B cell (primary cell): ENCODE data around the gene ADAM12.

Experiments
- EZH2 ChIP-seq: IDR thresholded peaks from 2 replicates; pipeline ENCODE4 v1.6.1; 2012; ENCODE audit warnings: borderline replicate concordance, low read depth, mild to moderate bottlenecking, moderate library complexity, low read length; ENCODE audit not compliant: insufficient read depth, poor library complexity, severe bottlenecking
- TF ChIP-seq, protein P1 (sequence below): fragments of 200-600 bp; IDR thresholded peaks from one replicate; pipeline ENCODE4 v1.8.0; 2022; ENCODE audit warnings: antibody characterized with exemption, mild to moderate bottlenecking

GRCh38 chr10:125999694-126000093 is 388.6 kb downstream of the ADAM12 start:
- TF ChIP-seq, protein P1, sequence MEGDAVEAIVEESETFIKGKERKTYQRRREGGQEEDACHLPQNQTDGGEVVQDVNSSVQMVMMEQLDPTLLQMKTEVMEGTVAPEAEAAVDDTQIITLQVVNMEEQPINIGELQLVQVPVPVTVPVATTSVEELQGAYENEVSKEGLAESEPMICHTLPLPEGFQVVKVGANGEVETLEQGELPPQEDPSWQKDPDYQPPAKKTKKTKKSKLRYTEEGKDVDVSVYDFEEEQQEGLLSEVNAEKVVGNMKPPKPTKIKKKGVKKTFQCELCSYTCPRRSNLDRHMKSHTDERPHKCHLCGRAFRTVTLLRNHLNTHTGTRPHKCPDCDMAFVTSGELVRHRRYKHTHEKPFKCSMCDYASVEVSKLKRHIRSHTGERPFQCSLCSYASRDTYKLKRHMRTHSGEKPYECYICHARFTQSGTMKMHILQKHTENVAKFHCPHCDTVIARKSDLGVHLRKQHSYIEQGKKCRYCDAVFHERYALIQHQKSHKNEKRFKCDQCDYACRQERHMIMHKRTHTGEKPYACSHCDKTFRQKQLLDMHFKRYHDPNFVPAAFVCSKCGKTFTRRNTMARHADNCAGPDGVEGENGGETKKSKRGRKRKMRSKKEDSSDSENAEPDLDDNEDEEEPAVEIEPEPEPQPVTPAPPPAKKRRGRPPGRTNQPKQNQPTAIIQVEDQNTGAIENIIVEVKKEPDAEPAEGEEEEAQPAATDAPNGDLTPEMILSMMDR: no peak
- no peak for TF ChIP-seq EZH2
